HepG2 (cell line): ENCODE data around the gene SLC20A1. TPM values are rescaled to one million over a fixed set of nuclear protein-coding genes. Genes with fewer than 3 reads are reported as not detected.

Experiments used
- BHLHE40 ChIP-seq: IDR thresholded peaks from 2 replicates; pipeline ENCODE4 v1.6.1; 2011; ENCODE audit warnings: low read length, improper control_type of control experiment
- FOXK1 ChIP-seq: sonication (generic); formaldehyde crosslinking; IDR thresholded peaks from 2 replicates; pipeline ENCODE4 v1.4.0; 2020; ENCODE audit warnings: low read depth, missing genetic modification reagents, borderline replicate concordance
- HDAC1 ChIP-seq: sonication (generic); formaldehyde crosslinking; IDR thresholded peaks from 2 replicates; pipeline ENCODE4 v1.5.1; 2020; ENCODE audit warnings: mild to moderate bottlenecking, missing genetic modification reagents
- ISX ChIP-seq: sonication (generic); formaldehyde crosslinking; conservative IDR thresholded peaks from 2 replicates; pipeline ENCODE4 v1.5.0; 2020; ENCODE audit warnings: missing genetic modification reagents
- SIN3B ChIP-seq: fragments of 150-350 bp; IDR thresholded peaks from 2 replicates; pipeline ENCODE4 v1.6.1; 2014; ENCODE audit warnings: low read length
- SOX5 ChIP-seq: IDR thresholded peaks from 2 replicates; pipeline ENCODE4 v1.6.1; 2016; ENCODE audit warnings: borderline replicate concordance
- ZNF441 ChIP-seq: sonication (generic); formaldehyde crosslinking; IDR thresholded peaks from 2 replicates; pipeline ENCODE4 v1.7.0; 2021; ENCODE audit warnings: missing genetic modification reagents, borderline replicate concordance
- ZNF616 ChIP-seq: sonication (generic); formaldehyde crosslinking; IDR thresholded peaks from 2 replicates; pipeline ENCODE4 v1.5.0; 2020; ENCODE audit warnings: low read depth, mild to moderate bottlenecking, missing genetic modification reagents
- ZNF709 ChIP-seq: sonication (generic); formaldehyde crosslinking; IDR thresholded peaks from 2 replicates; pipeline ENCODE4 v1.5.0; 2020; ENCODE audit warnings: mild to moderate bottlenecking, missing genetic modification reagents
- ZNF746 ChIP-seq: sonication (generic); formaldehyde crosslinking; IDR thresholded peaks from 2 replicates; pipeline ENCODE4 v1.8.0; 2022; ENCODE audit warnings: mild to moderate bottlenecking, missing genetic modification reagents
- polyA plus RNA-seq, 8 experiments: library from polyadenylated mRNA; depleted of rRNA in 3 of 8; stranded (reverse) in 7 of 8; unstranded in 1 of 8; fragments of >200 nt; fragmentation: Illumina TruSeq in 4 of 8; extraction: Trizol in 4 of 8; gene quantifications; 2 replicates each; pipeline versions ENCODE4 v1.2.1 to v1.2.3, GENCODE V29; 2011 to 2016; ENCODE audit warnings: low read depth in 4 of 8, missing spikeins in 1 of 8, mixed read lengths in 1 of 8; ENCODE audit not compliant: insufficient read depth in 1 of 8
- total RNA-seq, 5 experiments: library from RNA; depleted of rRNA; stranded (reverse); fragments of >200 nt; fragmentation: Illumina TruSeq; extraction: Trizol; gene quantifications; 2 replicates each; pipeline ENCODE4 v1.2.3, GENCODE V29; 2016; ENCODE audit warnings: low read depth in 1 of 5
- TF ChIP-seq, protein P1 (sequence below): IDR thresholded peaks from 2 replicates; pipeline ENCODE4 v1.6.1; 2016
- TF ChIP-seq, protein P2 (sequence below): sonication (generic); formaldehyde crosslinking; IDR thresholded peaks from 2 replicates; pipeline ENCODE4 v1.4.0; 2020; ENCODE audit warnings: mild to moderate bottlenecking, missing genetic modification reagents
- TF ChIP-seq, protein P3 (sequence below): sonication (generic); formaldehyde crosslinking; IDR thresholded peaks from 2 replicates; pipeline ENCODE4; 2020; ENCODE audit warnings: missing genetic modification reagents, mild to moderate bottlenecking, borderline replicate concordance
- TF ChIP-seq, protein P4 (sequence below): IDR thresholded peaks from 2 replicates; pipeline ENCODE4 v1.6.1; 2016; ENCODE audit warnings: mild to moderate bottlenecking, missing biosample characterization, missing genetic modification reagents
- TF ChIP-seq, protein P5 (sequence below): conservative IDR thresholded peaks from 2 replicates; pipeline ENCODE4 v1.6.1; 2018; ENCODE audit warnings: missing genetic modification reagents
- TF ChIP-seq, protein P6 (sequence below): sonication (generic); formaldehyde crosslinking; IDR thresholded peaks from 2 replicates; pipeline ENCODE4 v1.8.0; 2022; ENCODE audit warnings: missing genetic modification reagents, mild to moderate bottlenecking, borderline replicate concordance

Gene SLC20A1
- total and polyA plus RNA-seq, 2 of the 13 experiments (the other 11 are each of a cell fraction or from before 2014, with no cell fraction given), result 54.0 to 85.9 TPM

DNA sequence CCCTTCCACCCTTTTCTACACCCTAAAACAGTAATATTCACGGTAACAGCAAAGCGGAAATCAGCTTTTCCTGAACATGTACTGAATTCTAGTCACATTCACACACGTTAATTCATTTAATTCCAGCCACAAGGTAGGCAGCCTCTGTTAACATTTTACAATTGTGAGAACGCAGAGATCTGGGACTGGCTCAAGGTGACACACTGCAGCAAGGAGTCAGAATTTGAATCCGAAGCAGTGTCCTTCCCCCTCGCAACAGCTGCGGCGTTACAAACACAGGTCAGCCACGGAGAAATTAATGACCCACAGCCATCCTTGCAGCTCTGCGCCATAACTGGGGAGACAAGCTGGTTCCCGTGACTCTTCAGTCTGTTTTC, 818 bp upstream of the SLC20A1 start (continued):
- TF ChIP-seq, protein P1, sequence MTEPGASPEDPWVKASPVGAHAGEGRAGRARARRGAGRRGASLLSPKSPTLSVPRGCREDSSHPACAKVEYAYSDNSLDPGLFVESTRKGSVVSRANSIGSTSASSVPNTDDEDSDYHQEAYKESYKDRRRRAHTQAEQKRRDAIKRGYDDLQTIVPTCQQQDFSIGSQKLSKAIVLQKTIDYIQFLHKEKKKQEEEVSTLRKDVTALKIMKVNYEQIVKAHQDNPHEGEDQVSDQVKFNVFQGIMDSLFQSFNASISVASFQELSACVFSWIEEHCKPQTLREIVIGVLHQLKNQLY (CRISPR knock-in tag), result peak; percentile 64; the same call in 1 of the 2 replicates
- no peak for TF ChIP-seq HDAC1 (CRISPR knock-in tag)
- TF ChIP-seq, protein P2, sequence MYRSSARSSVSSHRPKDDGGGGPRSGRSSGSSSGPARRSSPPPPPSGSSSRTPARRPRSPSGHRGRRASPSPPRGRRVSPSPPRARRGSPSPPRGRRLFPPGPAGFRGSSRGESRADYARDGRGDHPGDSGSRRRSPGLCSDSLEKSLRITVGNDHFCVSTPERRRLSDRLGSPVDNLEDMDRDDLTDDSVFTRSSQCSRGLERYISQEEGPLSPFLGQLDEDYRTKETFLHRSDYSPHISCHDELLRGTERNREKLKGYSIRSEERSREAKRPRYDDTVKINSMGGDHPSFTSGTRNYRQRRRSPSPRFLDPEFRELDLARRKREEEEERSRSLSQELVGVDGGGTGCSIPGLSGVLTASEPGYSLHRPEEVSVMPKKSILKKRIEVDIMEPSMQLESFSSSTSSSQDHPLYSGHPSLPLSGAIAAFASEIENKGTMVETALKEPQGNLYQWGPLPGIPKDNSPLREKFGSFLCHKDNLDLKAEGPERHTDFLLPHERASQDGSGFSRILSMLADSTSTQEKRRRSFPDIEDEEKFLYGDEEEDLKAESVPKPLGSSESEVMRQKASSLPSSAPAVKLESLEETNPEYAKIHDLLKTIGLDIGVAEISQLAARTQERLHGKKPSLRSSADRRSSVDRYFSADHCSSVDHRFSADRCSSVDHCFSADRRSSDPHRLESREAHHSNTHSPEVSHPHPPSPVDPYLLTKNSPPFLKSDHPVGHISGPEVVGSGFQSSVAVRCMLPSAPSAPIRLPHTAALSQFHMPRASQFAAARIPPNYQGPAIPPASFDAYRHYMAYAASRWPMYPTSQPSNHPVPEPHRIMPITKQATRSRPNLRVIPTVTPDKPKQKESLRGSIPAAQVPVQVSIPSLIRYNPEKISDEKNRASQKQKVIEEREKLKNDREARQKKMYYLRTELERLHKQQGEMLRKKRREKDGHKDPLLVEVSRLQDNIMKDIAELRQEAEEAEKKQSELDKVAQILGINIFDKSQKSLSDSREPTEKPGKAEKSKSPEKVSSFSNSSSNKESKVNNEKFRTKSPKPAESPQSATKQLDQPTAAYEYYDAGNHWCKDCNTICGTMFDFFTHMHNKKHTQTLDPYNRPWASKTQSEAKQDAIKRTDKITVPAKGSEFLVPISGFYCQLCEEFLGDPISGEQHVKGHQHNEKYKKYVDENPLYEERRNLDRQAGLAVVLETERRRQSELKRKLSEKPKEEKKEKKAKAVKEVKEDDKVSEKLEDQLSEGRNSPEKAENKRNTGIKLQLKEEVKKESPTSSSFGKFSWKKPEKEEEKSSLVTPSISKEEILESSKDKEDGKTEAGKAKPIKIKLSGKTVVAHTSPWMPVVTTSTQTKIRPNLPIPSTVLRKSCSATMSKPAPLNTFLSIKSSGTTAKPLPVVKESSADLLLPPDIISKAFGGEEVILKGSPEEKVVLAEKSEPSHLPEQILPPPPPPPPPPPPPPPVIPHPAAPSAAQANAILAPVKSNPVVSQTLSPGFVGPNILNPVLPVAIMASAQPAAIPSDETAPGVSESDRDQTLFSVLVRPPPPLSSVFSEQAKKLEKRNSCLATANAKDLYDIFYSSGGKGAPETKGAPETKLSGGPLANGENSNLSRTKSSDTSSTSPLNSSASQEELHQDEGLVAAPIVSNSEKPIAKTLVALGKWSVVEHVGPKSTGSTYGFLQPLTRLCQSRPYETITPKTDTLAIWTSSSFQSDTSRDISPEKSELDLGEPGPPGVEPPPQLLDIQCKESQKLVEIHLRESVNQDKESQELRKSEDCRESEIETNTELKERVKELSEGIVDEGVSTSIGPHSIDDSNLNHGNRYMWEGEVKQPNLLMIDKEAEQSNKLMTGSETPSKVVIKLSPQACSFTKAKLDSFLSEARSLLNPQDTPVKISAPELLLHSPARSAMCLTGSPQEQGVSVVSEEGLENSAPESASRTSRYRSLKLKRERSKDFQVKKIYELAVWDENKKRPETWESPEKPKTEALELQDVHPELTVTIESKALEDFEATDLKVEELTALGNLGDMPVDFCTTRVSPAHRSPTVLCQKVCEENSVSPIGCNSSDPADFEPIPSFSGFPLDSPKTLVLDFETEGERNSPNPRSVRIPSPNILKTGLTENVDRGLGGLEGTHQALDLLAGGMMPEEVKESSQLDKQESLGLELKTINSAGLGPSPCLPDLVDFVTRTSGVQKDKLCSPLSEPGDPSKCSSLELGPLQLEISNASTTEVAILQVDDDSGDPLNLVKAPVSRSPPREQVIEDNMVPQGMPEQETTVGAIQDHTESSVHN (CRISPR knock-in tag), result no peak
- TF ChIP-seq, protein P3, sequence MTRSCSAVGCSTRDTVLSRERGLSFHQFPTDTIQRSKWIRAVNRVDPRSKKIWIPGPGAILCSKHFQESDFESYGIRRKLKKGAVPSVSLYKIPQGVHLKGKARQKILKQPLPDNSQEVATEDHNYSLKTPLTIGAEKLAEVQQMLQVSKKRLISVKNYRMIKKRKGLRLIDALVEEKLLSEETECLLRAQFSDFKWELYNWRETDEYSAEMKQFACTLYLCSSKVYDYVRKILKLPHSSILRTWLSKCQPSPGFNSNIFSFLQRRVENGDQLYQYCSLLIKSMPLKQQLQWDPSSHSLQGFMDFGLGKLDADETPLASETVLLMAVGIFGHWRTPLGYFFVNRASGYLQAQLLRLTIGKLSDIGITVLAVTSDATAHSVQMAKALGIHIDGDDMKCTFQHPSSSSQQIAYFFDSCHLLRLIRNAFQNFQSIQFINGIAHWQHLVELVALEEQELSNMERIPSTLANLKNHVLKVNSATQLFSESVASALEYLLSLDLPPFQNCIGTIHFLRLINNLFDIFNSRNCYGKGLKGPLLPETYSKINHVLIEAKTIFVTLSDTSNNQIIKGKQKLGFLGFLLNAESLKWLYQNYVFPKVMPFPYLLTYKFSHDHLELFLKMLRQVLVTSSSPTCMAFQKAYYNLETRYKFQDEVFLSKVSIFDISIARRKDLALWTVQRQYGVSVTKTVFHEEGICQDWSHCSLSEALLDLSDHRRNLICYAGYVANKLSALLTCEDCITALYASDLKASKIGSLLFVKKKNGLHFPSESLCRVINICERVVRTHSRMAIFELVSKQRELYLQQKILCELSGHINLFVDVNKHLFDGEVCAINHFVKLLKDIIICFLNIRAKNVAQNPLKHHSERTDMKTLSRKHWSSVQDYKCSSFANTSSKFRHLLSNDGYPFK (CRISPR knock-in tag), result 0 out of 2 replicates have a peak, but pooled peaks have one; percentile 42
- TF ChIP-seq ZNF746 (CRISPR knock-in tag), result no peak
- no peak for TF ChIP-seq ZNF616 (CRISPR knock-in tag)
- TF ChIP-seq, protein P4, sequence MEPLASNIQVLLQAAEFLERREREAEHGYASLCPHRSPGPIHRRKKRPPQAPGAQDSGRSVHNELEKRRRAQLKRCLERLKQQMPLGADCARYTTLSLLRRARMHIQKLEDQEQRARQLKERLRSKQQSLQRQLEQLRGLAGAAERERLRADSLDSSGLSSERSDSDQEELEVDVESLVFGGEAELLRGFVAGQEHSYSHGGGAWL, result 0 out of 2 replicates have a peak, but pooled peaks have one; percentile 4
- TF ChIP-seq, protein P5, sequence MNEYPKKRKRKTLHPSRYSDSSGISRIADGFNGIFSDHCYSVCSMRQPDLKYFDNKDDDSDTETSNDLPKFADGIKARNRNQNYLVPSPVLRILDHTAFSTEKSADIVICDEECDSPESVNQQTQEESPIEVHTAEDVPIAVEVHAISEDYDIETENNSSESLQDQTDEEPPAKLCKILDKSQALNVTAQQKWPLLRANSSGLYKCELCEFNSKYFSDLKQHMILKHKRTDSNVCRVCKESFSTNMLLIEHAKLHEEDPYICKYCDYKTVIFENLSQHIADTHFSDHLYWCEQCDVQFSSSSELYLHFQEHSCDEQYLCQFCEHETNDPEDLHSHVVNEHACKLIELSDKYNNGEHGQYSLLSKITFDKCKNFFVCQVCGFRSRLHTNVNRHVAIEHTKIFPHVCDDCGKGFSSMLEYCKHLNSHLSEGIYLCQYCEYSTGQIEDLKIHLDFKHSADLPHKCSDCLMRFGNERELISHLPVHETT (CRISPR knock-in tag), result no peak
- TF ChIP-seq ZNF441, result no peak
- TF ChIP-seq ZNF709 (CRISPR knock-in tag), result 0 out of 2 replicates have a peak, but pooled peaks have one; percentile 24
- TF ChIP-seq BHLHE40, result peak; percentile 63; the same call in 1 of the 2 replicates
- no peak for TF ChIP-seq SIN3B
- TF ChIP-seq, protein P6, sequence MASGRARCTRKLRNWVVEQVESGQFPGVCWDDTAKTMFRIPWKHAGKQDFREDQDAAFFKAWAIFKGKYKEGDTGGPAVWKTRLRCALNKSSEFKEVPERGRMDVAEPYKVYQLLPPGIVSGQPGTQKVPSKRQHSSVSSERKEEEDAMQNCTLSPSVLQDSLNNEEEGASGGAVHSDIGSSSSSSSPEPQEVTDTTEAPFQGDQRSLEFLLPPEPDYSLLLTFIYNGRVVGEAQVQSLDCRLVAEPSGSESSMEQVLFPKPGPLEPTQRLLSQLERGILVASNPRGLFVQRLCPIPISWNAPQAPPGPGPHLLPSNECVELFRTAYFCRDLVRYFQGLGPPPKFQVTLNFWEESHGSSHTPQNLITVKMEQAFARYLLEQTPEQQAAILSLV, result no peak
- no peak; the same call in 1 of the 2 replicates for TF ChIP-seq FOXK1 (CRISPR knock-in tag)
- no peak for TF ChIP-seq SOX5 (CRISPR knock-in tag)
- TF ChIP-seq ISX (CRISPR knock-in tag), result no peak
